OCI-LY3 (cell line): Measurements from ENCODE around the gene HEG1.

ENCODE experiments used
- EZH2phosphoT487 ChIP-seq: fragments of 200-600 bp; shearing (Covaris generic); IDR thresholded peaks from 2 replicates; pipeline ENCODE4 v1.6.1; 2018; ENCODE audit warnings: antibody characterized with exemption, mixed run types, low read depth
- TF ChIP-seq, protein P1 (sequence below): fragments of 200-600, 300-600 bp; sonication (generic); IDR thresholded peaks from 2 replicates; pipeline ENCODE4 v1.5.1; 2014; ENCODE audit warnings: antibody characterized with exemption, low read length, low read depth

DNA sequence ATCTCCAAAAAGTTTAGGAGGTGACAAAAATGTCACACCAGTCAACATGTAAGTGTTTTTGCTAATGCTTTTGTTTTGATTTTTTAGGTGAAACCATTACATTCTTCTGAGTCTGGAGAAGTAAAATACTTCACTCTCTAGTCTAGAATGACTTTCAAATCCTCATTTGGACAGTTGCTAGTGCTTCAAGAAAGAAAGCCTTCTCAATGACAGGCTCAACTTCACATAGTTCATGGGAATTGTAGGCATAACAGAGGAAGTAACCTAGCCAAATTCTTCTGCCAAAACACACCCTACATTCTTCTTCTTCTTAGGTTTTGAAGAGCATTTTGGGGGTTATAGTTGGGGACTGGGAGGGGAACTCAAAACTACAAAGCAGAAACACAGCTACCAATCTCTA is 29.4 kb upstream of the HEG1 start:
- TF ChIP-seq, protein P1, sequence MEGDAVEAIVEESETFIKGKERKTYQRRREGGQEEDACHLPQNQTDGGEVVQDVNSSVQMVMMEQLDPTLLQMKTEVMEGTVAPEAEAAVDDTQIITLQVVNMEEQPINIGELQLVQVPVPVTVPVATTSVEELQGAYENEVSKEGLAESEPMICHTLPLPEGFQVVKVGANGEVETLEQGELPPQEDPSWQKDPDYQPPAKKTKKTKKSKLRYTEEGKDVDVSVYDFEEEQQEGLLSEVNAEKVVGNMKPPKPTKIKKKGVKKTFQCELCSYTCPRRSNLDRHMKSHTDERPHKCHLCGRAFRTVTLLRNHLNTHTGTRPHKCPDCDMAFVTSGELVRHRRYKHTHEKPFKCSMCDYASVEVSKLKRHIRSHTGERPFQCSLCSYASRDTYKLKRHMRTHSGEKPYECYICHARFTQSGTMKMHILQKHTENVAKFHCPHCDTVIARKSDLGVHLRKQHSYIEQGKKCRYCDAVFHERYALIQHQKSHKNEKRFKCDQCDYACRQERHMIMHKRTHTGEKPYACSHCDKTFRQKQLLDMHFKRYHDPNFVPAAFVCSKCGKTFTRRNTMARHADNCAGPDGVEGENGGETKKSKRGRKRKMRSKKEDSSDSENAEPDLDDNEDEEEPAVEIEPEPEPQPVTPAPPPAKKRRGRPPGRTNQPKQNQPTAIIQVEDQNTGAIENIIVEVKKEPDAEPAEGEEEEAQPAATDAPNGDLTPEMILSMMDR = no peak
- TF ChIP-seq EZH2phosphoT487 = no peak
